ENCODE measurements around the gene CYP46A1.

CYP46A1 gene

DNA sequence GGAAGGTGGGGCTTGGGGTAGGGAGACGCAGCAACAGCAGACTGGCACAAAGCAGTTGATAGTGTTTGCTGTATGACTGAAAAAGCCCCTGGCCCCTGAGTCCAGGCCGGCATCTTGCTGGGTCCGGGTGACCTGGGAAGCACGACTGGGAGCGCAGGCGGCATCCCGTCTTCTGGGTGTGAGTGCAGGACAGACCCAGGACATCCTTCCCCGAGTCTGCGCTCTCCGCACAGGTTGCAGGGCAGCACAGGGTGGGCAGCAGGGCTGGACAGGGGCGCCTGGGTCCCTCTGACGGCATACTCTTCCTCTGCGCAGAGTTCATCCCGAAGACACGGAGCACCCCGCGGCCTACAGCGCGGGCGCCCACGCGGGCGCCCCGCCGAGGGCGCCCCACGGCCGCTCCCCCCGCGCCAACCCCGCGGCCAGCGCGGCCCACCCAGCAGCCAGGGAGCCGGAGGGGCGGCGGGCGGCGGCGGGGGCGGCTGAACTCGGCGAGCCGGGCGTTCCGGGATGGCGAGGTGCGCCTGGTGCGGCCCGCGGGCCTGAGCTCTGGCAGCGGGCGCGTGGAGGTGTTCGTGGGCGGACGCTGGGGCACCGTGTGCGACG lies 9.2 kb upstream of the CYP46A1 start:
- Histone ChIP-seq H3K9me3 (ENCODE audit: insufficient read depth, low read length) (peaks cover 6% of the 10 kb centered on the region; the same call in 1 of the 2 replicates), H3K4me3 (ENCODE audit: insufficient read depth, low read length, poor library complexity, severe bottlenecking) (no peak overlapping the region), H4K20me1 (ENCODE audit: low read depth, low read length) (no peaks in the 10 kb centered on the region), H2AFZ (ENCODE audit: low read depth, low read length, severe bottlenecking) (no peak overlapping the region), H3K27me3 (ENCODE audit: low read length) (no peaks in the 10 kb centered on the region), H3F3A (ENCODE audit: insufficient read depth) (no peaks in the 10 kb centered on the region), H3K4me2 (ENCODE audit: low read depth, low read length, poor library complexity, severe bottlenecking) (no peak overlapping the region), H3K9me2 (replicated peaks; ENCODE audit: insufficient read depth, low read length) (no peaks in the 10 kb centered on the region), H3K79me2 (ENCODE audit: insufficient read depth, low read length) (no peaks in the 10 kb centered on the region), H3K9ac (ENCODE audit: low read length) (no peak overlapping the region), H3K36me3 (ENCODE audit: low read length) (no peaks in the 10 kb centered on the region), H3K27ac (ENCODE audit: low read depth, low read length) (no peak overlapping the region)
- TF ChIP-seq EZH2phosphoT487 (conservative IDR thresholded peaks at IDR 0.05; ENCODE audit: low read length), result no peak
- TF ChIP-seq, protein P1, sequence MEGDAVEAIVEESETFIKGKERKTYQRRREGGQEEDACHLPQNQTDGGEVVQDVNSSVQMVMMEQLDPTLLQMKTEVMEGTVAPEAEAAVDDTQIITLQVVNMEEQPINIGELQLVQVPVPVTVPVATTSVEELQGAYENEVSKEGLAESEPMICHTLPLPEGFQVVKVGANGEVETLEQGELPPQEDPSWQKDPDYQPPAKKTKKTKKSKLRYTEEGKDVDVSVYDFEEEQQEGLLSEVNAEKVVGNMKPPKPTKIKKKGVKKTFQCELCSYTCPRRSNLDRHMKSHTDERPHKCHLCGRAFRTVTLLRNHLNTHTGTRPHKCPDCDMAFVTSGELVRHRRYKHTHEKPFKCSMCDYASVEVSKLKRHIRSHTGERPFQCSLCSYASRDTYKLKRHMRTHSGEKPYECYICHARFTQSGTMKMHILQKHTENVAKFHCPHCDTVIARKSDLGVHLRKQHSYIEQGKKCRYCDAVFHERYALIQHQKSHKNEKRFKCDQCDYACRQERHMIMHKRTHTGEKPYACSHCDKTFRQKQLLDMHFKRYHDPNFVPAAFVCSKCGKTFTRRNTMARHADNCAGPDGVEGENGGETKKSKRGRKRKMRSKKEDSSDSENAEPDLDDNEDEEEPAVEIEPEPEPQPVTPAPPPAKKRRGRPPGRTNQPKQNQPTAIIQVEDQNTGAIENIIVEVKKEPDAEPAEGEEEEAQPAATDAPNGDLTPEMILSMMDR (IDR thresholded peaks at IDR 0.05; ENCODE audit: insufficient read depth, low read length, poor library complexity, severe bottlenecking), result no peak

DNA sequence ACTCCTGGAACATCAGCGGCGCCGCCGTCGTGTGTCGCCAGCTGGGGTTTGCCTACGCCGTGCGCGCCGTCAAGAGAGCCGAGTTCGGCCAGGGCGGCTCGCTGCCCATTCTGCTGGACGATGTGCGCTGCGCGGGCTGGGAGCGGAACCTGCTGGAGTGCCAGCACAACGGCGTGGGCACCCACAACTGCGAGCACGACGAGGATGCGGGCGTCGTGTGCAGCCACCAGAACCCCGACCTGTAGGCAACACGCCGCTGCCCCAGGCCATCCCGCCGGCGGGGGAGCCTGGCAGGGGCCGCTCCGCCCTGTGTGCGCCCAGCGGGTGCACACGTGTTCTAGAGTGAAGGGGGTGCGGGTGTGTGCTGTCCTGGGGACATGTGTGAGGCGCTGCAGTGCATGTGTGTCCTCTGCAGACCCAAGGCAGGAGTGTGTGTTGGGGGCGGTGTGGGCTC lies 8.7 kb upstream of the CYP46A1 start:
- Histone ChIP-seq H3K4me2 (ENCODE audit: low read depth, low read length, poor library complexity, severe bottlenecking) (no peak overlapping the region), H3K36me3 (ENCODE audit: low read length) (no peaks in the 10 kb centered on the region), H3K4me3 (ENCODE audit: insufficient read depth, low read length, poor library complexity, severe bottlenecking) (no peak overlapping the region), H3K9ac (ENCODE audit: low read length) (no peak overlapping the region), H4K20me1 (ENCODE audit: low read depth, low read length) (no peaks in the 10 kb centered on the region), H3K27me3 (ENCODE audit: low read length) (no peaks in the 10 kb centered on the region), H3K27ac (ENCODE audit: low read depth, low read length) (no peak overlapping the region), H3K79me2 (ENCODE audit: insufficient read depth, low read length) (no peaks in the 10 kb centered on the region), H3F3A (ENCODE audit: insufficient read depth) (no peaks in the 10 kb centered on the region), H2AFZ (ENCODE audit: low read depth, low read length, severe bottlenecking) (no peak overlapping the region), H3K9me2 (replicated peaks; ENCODE audit: insufficient read depth, low read length) (no peaks in the 10 kb centered on the region), H3K9me3 (ENCODE audit: insufficient read depth, low read length) (peaks cover 6% of the 10 kb centered on the region; the same call in 1 of the 2 replicates)
- no peak for TF ChIP-seq EZH2phosphoT487 (conservative IDR thresholded peaks at IDR 0.05; ENCODE audit: low read length)
- TF ChIP-seq, protein P1 (IDR thresholded peaks at IDR 0.05; ENCODE audit: insufficient read depth, low read length, poor library complexity, severe bottlenecking), result no peak

DNA sequence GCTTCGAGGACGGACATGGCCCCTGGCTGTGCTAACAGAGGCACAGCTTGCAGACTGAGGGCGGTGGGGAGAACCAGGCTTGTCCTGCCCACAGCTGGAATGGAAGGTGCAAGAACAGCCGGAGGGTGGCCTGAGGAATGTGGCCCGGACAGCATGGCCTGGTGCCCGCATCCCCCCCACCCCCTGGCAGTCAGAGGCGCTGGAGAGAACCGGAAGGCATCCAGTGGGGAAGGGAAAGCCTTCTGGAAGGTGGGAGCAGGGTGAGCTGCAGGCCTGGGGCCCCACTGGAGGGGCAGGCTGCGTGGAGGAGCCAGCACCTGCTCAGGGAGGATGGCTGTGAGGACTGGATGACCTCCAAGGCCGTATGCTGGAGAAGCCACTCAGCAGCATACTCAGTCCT lies 8.1 kb upstream of the CYP46A1 start:
- no peaks in the 10 kb centered on the region for H3K27me3 ChIP-seq (ENCODE audit: low read length)
- H3K27ac ChIP-seq (ENCODE audit: low read depth, low read length), result no peak overlapping the region
- H3K4me2 ChIP-seq (ENCODE audit: low read depth, low read length, poor library complexity, severe bottlenecking), result no peak overlapping the region
- H3F3A ChIP-seq (ENCODE audit: insufficient read depth), result no peaks in the 10 kb centered on the region
- H3K79me2 ChIP-seq (ENCODE audit: insufficient read depth, low read length), result no peaks in the 10 kb centered on the region
- H2AFZ ChIP-seq (ENCODE audit: low read depth, low read length, severe bottlenecking), result no peak overlapping the region
- no peaks in the 10 kb centered on the region for H4K20me1 ChIP-seq (ENCODE audit: low read depth, low read length)
- peaks cover 6% of the 10 kb centered on the region; the same call in 1 of the 2 replicates for H3K9me3 ChIP-seq (ENCODE audit: insufficient read depth, low read length)
- H3K4me3 ChIP-seq (ENCODE audit: insufficient read depth, low read length, poor library complexity, severe bottlenecking), result no peak overlapping the region
- H3K9me2 ChIP-seq (replicated peaks; ENCODE audit: insufficient read depth, low read length), result no peaks in the 10 kb centered on the region
- H3K36me3 ChIP-seq (ENCODE audit: low read length), result no peaks in the 10 kb centered on the region
- no peak overlapping the region for H3K9ac ChIP-seq (ENCODE audit: low read length)
- TF ChIP-seq, protein P1 (IDR thresholded peaks at IDR 0.05; ENCODE audit: insufficient read depth, low read length, poor library complexity, severe bottlenecking), result no peak
- no peak for TF ChIP-seq EZH2phosphoT487 (conservative IDR thresholded peaks at IDR 0.05; ENCODE audit: low read length)

Measured in SU-DHL-6 (cell line).